Urinary bladder (tissue), 4 donors: ENCODE measurements around the gene MYH7B. TPM values are rescaled to one million over a fixed set of nuclear protein-coding genes. Genes with fewer than 3 reads are reported as not detected.

ENCODE experiments used
- DNase-seq: peaks from one replicate; pipeline ENCODE4 v3.0.0-alpha.2; 2015; ENCODE audit errors: extremely low spot score
- H3K27ac ChIP-seq: one replicate; pipeline ENCODE4 v1.5.1; 2013; ENCODE audit warnings: low read depth, mild to moderate bottlenecking, moderate library complexity
- H3K36me3 ChIP-seq: one replicate; pipeline ENCODE4 v1.6.1; 2013; ENCODE audit warnings: mild to moderate bottlenecking, moderate library complexity; ENCODE audit not compliant: insufficient read depth
- H3K4me1 ChIP-seq: one replicate; pipeline ENCODE4 v1.6.1; 2013; ENCODE audit warnings: mild to moderate bottlenecking, moderate library complexity; ENCODE audit not compliant: insufficient read depth
- H3K4me3 ChIP-seq: one replicate; pipeline ENCODE4 v1.5.1; 2013; ENCODE audit warnings: low read depth, low read length
- WGBS: extraction: QIAGEN DNeasy Blood & Tissue Kit; methylation state at CpG from one replicate; pipeline ENCODE4 v1.1.7; 2013; 5-methylcytosine and 5-hydroxymethylcytosine counted together
- polyA plus RNA-seq: library from polyadenylated mRNA; stranded (reverse); fragments of 200-250 nt; gene quantifications from one replicate; pipeline ENCODE4 v1.2.3, GENCODE V29; 2013
- total RNA-seq: library from RNA; depleted of rRNA; stranded (reverse); fragments of >200 nt; gene quantifications from one replicate; pipeline ENCODE4 v1.2.3, GENCODE V29; 2014
- donor health status: healthy with polysubstance abuse.
- donor health status: healthy.

Gene MYH7B
- total and polyA plus RNA-seq, 2 donors = 0.81 to 4.3 TPM

DNA sequence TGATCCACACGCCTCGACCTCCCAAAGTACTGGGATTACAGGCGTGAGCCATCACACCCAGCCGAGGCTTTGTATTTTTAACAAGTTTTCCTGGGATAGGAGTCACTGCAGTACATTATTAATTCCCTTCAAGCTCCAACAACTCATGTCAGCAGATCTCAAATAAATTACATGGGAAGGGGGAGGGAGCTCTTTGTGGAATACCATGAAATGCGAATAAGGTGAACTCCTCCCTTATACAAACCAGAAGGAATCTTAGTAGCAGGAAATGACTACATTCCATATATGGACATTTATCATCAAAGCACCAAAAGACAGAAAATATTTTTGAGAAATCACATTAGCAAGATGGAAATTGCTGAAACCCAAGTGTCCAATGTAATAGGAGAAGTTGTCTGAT lies 3.0 kb upstream of the MYH7B start:
- no peak for DNase-seq
- 83% methylated on average over 5 of the region's 5 CpGs for WGBS
- peaks cover 2% of the 10 kb centered on the region for H3K36me3 ChIP-seq

DNA sequence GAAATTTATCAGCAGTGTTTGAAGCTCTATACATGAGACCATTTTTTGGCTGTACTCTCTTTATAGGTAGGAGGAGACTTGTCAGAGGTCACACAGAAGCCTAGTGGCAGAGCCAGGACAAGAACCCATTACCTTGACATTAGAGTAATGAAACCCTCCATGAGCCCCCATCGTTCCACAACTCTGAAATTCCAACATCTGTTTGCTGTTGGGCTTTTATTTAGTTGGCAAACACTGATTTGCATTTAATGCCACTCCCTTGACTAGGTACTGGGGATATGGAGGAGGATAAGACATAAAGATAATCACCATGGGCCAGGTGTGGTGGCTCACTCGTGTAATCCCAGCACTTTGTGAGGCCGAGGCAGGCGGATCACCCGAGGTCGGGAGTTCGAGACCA lies 1.7 kb upstream of the MYH7B start:
- H3K27ac ChIP-seq = no peak overlapping the region
- peaks cover 2% of the 10 kb centered on the region for H3K36me3 ChIP-seq
- 88% methylated on average over 7 of the region's 7 CpGs for WGBS
- no peaks in the 10 kb centered on the region for H3K4me1 ChIP-seq
- H3K4me3 ChIP-seq = no peak overlapping the region
- DNase-seq = no peak

More for the DNA sequence above, 3.0 kb upstream of the MYH7B start:
- H3K4me3 ChIP-seq = no peak overlapping the region
- no peaks in the 10 kb centered on the region for H3K4me1 ChIP-seq
- H3K27ac ChIP-seq = no peak overlapping the region

DNA sequence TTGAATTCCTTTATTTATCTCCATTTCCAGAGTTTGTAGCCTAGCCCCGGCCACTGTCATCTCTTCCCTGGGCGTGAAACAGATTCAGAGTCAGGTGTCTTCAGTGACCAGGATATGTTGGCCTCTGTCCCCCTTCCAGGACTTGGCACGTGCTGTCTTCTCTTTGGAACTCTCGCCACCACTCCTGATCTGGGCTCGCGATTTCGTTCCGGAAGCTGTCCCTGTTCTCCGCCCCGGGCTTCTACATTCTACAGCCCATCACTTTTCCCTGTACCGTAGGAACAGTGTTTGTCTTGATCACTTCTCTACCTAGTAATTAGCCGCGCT lies 801 bp upstream of the MYH7B start:
- Histone ChIP-seq H3K36me3 (peaks cover 2% of the 10 kb centered on the region), H3K27ac (no peak overlapping the region), H3K4me3 (peak overlapping the region; percentile 55), H3K4me1 (no peaks in the 10 kb centered on the region)
- DNase-seq = no peak
- WGBS = 9% methylated on average over 13 of the region's 13 CpGs

DNA sequence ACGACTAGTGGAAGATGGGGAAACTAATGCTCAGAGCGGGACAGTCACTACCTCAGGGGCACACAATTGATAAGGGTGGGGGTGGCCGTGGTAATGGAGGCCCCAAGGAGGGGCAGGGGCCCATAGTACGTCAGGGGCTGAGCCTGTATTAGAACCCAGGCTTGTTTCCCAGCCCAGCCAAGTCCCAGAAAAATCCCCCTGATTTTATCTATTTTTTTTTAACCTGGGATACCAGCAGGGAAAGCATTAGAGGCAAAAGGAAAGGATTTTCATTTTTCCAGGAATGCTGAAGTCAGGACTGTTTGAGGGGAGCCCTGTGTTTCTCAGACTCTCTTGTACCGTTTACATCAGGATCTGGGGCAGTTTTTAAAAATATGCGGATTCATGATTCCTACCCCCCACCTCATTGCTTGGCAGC lies 382 bp downstream of the MYH7B start:
- no peak for DNase-seq
- Histone ChIP-seq H3K27ac (peak overlapping the region; percentile 72), H3K36me3 (no peaks in the 10 kb centered on the region), H3K4me1 (no peaks in the 10 kb centered on the region), H3K4me3 (peak overlapping the region; percentile 55)
- WGBS = 10% methylated on average over 6 of the region's 6 CpGs

DNA sequence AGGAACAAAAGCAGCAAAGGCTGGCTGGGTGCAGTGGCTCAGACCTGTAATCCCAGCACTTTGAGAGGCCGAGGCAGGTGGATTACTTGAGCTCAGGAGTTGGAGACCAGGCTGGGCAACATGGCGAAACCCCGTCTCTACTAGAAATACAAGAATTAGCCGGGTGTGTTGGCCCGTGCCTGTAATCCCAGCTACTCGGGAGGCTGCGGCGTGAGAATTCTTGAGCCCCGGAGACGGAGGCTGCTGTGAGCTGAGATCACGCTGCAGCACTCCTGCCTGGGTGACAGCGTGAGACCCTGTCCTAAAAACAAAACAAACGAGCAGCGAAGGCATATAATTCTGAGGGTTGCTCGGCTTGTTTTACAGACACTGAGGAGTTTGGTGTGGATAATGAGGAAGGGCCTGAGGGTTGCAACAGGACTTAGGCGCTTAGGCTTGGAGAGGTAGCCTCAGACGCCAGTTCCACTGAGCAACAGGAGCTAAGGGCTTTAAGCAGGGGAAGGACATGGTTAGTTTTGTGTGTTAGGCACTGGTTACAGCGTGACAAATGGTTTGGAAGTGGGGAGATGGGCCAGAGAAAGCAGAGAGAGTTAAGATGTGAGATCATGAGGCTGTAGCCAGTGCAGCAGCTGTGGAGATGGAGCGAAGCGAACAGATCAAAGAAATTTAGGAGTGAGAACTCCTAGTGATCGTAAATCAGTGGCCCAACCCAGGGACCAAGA lies 1.2 kb downstream of the MYH7B start:
- DNase-seq = no peak
- no peak overlapping the region for H3K27ac ChIP-seq

DNA sequence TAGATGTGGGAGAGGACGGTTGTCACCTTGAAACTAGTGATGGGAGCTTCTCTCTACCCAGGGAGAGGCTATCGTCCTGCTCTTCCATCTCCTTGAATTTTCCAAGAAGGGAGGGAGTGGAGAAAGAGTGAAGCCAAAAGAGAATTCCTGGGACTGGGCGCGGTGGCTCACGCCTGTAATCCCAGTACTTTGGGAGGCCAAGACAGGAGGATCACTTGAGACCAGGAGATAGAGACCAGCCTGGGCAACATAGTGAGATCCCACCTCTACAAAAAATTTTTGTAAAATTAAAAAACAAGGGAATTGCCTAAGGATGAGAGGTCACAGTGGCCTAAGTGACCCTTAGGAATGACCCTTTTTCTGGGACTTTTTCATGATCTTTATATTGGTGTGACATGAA lies 8.8 kb downstream of the MYH7B start:
- no peaks in the 10 kb centered on the region for H3K36me3 ChIP-seq
- H3K4me1 ChIP-seq = no peaks in the 10 kb centered on the region
- 94% methylated on average over 5 of the region's 5 CpGs for WGBS
- H3K4me3 ChIP-seq = no peak overlapping the region
- DNase-seq = no peak
- H3K27ac ChIP-seq = no peak overlapping the region

More for the DNA sequence above, 1.2 kb downstream of the MYH7B start:
- 83% methylated on average over 21 of the region's 21 CpGs for WGBS
- Histone ChIP-seq H3K4me1 (no peaks in the 10 kb centered on the region), H3K4me3 (no peak overlapping the region), H3K36me3 (no peaks in the 10 kb centered on the region)

DNA sequence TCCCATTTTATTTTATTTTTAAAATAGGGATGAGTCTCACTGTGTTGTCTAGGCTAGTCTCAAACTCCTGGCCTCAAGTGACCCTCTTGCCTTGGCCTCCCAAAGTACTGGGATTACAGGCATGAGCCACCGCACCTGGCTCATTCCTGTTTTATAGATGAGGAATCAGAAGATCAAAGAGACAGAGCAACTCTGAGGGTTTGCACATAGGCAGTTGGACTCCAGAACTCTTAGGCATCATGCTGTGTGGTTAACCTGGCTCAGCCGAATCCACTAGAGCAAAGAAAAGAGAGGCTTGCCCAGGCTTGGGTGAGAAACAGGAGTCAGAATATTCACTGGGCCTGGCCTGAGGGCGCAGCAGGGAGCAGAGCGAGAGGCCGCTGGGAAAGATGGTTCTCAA lies 9.4 kb downstream of the MYH7B start:
- Histone ChIP-seq H3K4me3 (no peak overlapping the region), H3K4me1 (no peaks in the 10 kb centered on the region), H3K36me3 (no peaks in the 10 kb centered on the region), H3K27ac (no peak overlapping the region)
- no peak for DNase-seq
- 88% methylated on average over 5 of the region's 5 CpGs for WGBS

DNA sequence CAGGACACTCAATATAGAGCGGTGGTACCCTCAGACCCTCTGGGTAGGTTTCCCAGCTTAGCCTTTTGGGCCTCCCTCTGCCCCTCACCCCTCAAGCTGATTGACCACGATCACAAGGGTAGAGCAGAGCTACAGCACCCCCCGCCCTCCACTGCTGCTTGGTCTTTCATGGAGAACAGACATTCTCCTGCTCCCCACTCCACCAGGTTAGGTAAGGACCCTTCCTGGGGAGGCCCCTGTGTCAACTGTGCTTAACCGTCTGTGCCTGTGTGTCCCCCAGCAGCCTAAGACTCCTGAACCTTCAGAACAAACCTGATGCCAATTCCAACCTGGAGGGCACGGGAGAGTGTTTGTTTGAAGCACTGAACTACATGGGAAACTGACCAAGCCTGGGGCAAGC lies 11.8 kb downstream of the MYH7B start:
- Histone ChIP-seq H3K4me3 (no peak overlapping the region), H3K4me1 (no peaks in the 10 kb centered on the region), H3K36me3 (no peaks in the 10 kb centered on the region), H3K27ac (no peak overlapping the region)
- no peak for DNase-seq
- 88% methylated on average over 5 of the region's 5 CpGs for WGBS

DNA sequence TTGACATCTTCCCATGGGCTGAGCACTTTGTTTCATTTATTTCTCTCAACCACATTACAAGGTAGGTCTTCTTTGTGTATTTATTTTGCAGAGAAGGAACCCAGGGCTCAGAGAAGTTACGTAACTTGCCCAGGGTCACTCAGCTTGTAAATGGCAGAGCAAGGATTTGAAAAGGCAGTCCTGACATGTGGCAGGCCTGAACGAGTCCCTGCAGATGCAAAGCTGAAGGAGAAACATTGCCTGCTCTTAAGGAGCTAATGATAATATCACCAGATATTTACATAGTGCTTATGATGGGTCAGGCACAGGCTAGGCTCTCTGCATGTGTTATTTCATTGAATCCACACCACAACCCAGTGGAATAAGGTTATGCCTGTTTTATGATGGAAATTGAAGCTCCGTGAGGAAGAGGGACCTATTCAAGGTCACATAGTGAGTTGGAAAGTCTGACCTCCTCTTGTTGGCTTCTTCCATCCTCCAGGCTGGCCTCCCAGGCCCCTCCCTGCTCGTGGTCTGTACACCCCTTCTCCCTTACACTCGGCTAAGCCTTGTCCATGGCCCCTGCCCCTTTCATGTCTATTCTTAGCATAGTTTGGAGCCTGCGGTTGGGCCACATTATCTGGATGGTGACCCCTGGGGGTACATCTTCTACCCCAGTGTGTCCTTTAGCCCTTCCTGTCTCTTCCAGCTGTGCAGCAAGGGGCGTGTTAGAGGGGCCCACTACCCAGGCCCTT lies 12.5 kb downstream of the MYH7B start:
- H3K4me1 ChIP-seq = no peaks in the 10 kb centered on the region
- no peak overlapping the region for H3K27ac ChIP-seq
- no peaks in the 10 kb centered on the region for H3K36me3 ChIP-seq
- H3K4me3 ChIP-seq = no peak overlapping the region
- 69% methylated on average over 7 of the region's 7 CpGs for WGBS
- DNase-seq = no peak

DNA sequence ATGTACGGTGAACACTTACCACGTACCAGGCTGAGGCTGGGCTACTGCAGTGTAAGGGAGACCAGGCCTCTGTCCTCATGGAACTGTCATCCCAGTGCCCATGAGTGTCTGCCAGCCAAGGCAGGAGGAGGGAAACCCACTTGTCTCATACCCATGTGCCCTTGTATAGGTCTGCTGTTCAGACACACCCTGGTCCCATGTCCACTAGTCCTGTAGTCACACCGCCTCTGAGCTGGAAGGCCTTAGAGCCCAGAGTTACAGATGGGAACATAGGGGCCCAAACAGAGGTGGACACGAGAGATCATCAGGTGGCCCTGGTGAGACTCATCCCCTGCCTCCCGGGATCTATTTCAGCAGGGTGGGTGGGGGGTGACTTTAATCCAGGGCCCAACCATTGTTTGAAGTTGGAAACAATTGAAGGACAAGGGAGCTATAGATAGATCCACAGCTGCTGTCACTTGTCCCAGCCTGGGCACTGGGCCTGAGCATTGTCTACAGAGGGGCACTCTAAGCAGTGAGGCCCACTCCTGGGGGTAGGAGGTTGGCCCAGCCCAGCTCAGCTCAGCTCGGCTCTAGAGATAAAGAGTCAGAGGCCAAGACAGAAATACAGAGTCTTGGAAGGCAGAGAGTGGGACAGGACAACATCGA lies 14.6 kb downstream of the MYH7B start:
- Histone ChIP-seq H3K4me3 (no peak overlapping the region), H3K27ac (no peak overlapping the region), H3K36me3 (no peaks in the 10 kb centered on the region), H3K4me1 (no peaks in the 10 kb centered on the region)
- no peak for DNase-seq
- 93% methylated on average over 7 of the region's 7 CpGs for WGBS

DNA sequence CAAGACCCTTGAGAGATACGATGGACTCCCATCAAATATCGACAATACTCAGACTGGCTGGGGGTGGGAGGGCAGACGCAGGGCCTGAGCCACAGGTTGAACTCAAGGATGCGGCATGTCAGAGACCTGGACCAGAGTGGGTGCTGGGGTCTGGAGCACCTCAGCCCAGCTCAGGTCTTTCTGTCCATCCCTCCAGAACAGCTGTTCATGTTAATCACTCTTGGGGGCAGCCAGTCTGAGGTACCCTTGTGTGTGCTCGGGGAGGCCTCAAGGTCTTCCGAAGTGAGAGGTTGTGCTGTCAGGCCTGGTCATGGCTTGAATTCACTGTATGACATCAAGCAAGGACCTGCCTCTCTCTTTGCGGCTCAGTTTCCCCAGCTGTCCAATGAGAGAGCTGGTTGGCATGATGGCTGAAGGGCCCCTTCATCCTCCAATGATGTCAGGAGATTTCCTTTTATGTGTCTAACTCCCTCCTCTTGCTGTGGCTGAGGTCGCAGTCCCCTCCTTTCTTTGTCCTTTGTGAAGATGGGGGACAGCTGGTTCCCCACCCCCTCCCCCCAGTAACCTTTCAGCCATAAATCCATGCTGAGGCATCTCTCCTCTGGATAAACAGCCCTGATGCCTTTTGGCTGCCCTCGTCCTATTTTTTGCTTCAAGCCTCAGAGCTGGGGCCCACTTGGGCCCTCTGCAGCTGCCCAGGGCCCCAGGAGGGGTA lies 15.3 kb downstream of the MYH7B start:
- Histone ChIP-seq H3K4me3 (no peak overlapping the region), H3K36me3 (no peaks in the 10 kb centered on the region), H3K27ac (no peak overlapping the region), H3K4me1 (no peaks in the 10 kb centered on the region)
- 91% methylated on average over 9 of the region's 9 CpGs for WGBS
- DNase-seq = no peak

DNA sequence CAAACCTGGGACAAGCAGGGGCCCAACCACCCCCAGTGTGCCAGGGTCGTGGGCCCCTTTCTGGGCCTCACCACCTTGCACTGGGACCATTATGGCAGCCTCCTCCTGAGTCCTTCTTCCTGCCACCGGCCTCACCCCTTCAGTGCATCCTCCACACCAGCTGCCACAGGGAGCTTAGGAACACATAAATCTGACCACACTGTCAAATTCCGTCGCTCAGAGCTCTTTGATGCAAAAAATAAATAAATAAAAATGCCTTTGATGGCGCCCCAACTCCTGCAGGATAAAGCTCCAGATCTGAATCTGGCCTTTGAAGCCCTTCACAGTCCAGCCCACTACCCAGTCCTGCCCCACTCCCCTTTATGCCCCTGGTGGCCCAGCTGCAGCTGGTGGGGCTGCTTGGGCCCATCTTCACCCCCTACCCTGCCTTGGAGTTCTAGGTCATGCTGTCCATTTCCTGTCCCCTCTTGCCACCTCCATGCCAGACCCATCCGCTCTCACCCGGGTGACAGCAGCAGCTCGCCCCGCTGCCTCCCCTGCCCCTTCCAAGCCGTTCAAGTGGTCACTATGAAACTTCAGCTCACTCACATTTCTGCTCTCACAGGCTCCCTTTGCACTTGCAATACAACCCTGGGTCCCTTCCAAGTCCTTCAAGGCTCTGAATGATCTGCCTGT lies 16.0 kb downstream of the MYH7B start:
- no peak overlapping the region for H3K27ac ChIP-seq
- WGBS = 73% methylated on average over 10 of the region's 10 CpGs
- DNase-seq = no peak
- no peak overlapping the region for H3K4me3 ChIP-seq
- H3K4me1 ChIP-seq = no peaks in the 10 kb centered on the region
- H3K36me3 ChIP-seq = no peaks in the 10 kb centered on the region

DNA sequence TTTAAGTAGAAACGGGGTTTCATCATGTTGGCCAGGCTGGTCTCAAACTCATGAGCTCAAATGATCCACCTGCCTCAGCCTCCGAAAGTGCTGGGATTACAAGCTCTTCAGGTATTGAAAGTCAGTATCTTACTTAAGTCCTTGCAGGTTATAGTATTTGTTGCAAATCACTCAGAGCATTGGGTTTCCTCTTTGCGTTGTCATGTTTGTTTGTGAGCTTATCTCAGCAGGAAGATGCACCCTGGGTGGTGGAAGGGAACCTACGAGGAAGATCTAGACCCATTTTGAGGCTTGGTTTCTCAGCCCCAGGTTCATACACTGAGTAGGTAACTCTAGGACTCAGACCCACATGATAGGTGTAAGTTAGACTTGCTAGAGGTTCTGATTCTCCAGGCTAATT lies 18.6 kb downstream of the MYH7B start:
- 77% methylated on average over 4 of the region's 4 CpGs for WGBS
- DNase-seq = no peak
- H3K4me1 ChIP-seq = no peaks in the 10 kb centered on the region
- no peak overlapping the region for H3K27ac ChIP-seq
- H3K36me3 ChIP-seq = no peaks in the 10 kb centered on the region
- no peak overlapping the region for H3K4me3 ChIP-seq
